T-helper 1 cell (primary cell): ENCODE measurements around the gene OR52N1.

Experiments
- DNase-seq, 5 donors: peaks; one replicate each; pipeline ENCODE4 v3.0.0-alpha.2; 2012 to 2020
- total RNA-seq, 4 donors: gene quantifications; one replicate each; lab custom pipeline; 2026; lab: John Stamatoyannopoulos, UW

OR52N1 gene
- total RNA-seq, result 0 reads per million in 4 donors

GRCh38 chr11:5791165-5791564, at the start of gene OR52N1:
OR52N1 (minus strand) TSS chr11:5791265; CDS start chr11:5788816, 2,449 bp downstream.
- no peak for DNase-seq

GRCh38 chr11:5837695-5838094, 46.6 kb upstream of the OR52N1 start:
- no peak for DNase-seq

- DNase-seq, result no peak
Measured at GRCh38 chr11:5833446-5833845, 42.4 kb upstream of the OR52N1 start.

- no peak for DNase-seq
Measured at GRCh38 chr11:5831196-5831829, 40.2 kb upstream of the OR52N1 start.

GRCh38 chr11:5818245-5818886, 27.3 kb upstream of the OR52N1 start:
- peak in 1 of 5 donors; percentile 2 for DNase-seq

- no peak for DNase-seq
Measured at GRCh38 chr11:5815534-5815933, 24.5 kb upstream of the OR52N1 start.

- no peak for DNase-seq
Measured at GRCh38 chr11:5809905-5810795, 19.1 kb upstream of the OR52N1 start.

GRCh38 chr11:5809122-5809519, 18.1 kb upstream of the OR52N1 start:
- DNase-seq, result no peak

GRCh38 chr11:5808500-5809121, 17.5 kb upstream of the OR52N1 start, which contains the start of gene OR52N2:
OR52N2 (plus strand) TSS chr11:5808924; CDS start chr11:5820336, 11,412 bp downstream.
- DNase-seq, result peak; percentile 38 to 68 (median 54)

- no peak for DNase-seq
Measured at GRCh38 chr11:5807580-5807979, 16.5 kb upstream of the OR52N1 start.

GRCh38 chr11:5803982-5804381, 12.9 kb upstream of the OR52N1 start:
- no peak for DNase-seq

- DNase-seq, result no peak
Measured at GRCh38 chr11:5796541-5796940, 5.5 kb upstream of the OR52N1 start.

GRCh38 chr11:5783255-5783654, 7.8 kb downstream of the OR52N1 start, which contains the start of gene OR52N5:
OR52N5 (minus strand) TSS chr11:5783355; CDS start chr11:5778634, 4,721 bp downstream.
- DNase-seq, result no peak

- DNase-seq, result no peak
Measured at GRCh38 chr11:5767056-5767455, 24.0 kb downstream of the OR52N1 start.

GRCh38 chr11:5753943-5754342, 37.1 kb downstream of the OR52N1 start, which contains the start of gene OR52N4:
OR52N4 (plus strand) TSS chr11:5754243; CDS start chr11:5754741, 498 bp downstream.
- no peak for DNase-seq

GRCh38 chr11:5749836-5750235, 41.2 kb downstream of the OR52N1 start:
- no peak for DNase-seq

- DNase-seq, result no peak
Measured at GRCh38 chr11:5746614-5747013, 44.5 kb downstream of the OR52N1 start.

GRCh38 chr11:5738431-5738830, 52.6 kb downstream of the OR52N1 start:
- DNase-seq, result no peak

- DNase-seq, result no peak
Measured at GRCh38 chr11:5737670-5738392, 53.2 kb downstream of the OR52N1 start.

GRCh38 chr11:5737091-5737490, 54.0 kb downstream of the OR52N1 start:
- no peak for DNase-seq
